HFF-Myc (cell line): ENCODE results near the gene SORL1.

Experiments used
- DNase-seq: peaks from one replicate; pipeline ENCODE4 v3.0.0-alpha.2; 2011; ENCODE audit warnings: low read depth; ENCODE audit errors: extremely low read depth
- H3K4me3 ChIP-seq: replicated peaks from 2 replicates; pipeline ENCODE4 v1.5.1; 2011; ENCODE audit warnings: low read depth, mild to moderate bottlenecking, control low read depth, low read length
- CTCF ChIP-seq: IDR thresholded peaks from 2 replicates; pipeline ENCODE4 v1.5.1; 2012; ENCODE audit warnings: mild to moderate bottlenecking, low read depth, low read length, control low read depth; ENCODE audit errors: missing control alignments

SORL1 gene

GRCh38 chr11:121538054-121538453 is 85.9 kb downstream of the SORL1 start:
- no peak for DNase-seq
- TF ChIP-seq CTCF, result no peak
- H3K4me3 ChIP-seq, result no peak overlapping the region

DNA sequence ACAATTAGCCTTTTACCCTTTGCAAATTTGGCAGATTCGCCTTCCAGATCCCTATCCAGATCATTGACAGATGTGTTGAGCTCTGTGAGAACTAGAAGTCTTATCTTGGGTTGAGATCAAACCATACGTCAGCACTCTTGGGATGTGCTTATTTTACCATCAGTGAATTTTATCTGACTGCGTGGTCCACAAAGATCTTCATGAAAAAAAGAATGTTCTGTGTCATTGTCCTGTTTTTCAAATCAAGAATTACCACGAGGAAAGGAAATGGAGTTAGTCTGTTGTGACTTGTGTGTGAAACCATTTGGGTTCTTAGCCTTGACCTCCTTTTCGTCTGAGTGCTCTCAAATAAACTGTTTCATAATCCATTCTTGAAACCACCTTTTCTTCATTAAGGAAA is 86.9 kb downstream of the SORL1 start:
- no peak for TF ChIP-seq CTCF
- H3K4me3 ChIP-seq, result no peak overlapping the region
- DNase-seq, result no peak

DNA sequence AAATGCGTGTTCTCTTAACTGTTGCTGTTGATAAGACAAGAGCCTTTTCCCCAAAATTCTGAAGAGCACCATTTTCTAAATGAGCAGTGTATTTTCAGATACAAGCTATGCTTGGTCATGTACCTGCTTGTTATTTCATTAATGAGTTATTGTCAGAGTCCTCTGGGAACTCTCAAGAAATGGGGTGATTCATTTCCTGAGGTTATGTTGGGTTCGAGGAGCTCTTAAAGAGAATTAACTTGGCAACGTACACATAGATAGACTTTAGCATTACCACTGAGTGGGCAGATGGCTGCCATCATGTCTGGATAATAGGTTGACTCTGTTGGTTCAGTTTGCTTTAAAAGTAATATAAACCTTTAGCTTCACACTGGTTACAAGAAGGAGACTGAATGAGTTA is 88.5 kb downstream of the SORL1 start:
- no peak for DNase-seq
- TF ChIP-seq CTCF, result no peak
- no peak overlapping the region for H3K4me3 ChIP-seq

GRCh38 chr11:121543836-121544380 is 91.8 kb downstream of the SORL1 start:
- no peak for DNase-seq
- no peak overlapping the region for H3K4me3 ChIP-seq
- TF ChIP-seq CTCF, result no peak

DNA sequence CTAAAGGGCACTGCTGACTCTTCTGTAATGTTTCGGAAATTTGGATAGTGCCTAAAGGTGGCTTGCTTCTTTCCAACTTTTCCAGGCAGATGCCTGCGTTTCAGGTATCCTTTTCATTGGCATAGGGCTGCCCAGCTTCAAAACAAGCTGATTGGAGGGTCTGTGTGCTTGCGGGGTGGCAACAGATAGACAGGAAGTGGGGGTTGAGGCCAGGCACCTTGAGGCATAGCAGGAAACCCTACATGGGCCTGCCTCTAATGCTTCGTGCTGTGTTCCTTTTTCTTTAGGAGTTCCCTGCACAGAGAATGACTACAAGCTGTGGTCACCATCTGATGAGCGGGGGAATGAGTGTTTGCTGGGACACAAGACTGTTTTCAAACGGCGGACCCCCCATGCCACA is 92.8 kb downstream of the SORL1 start:
- H3K4me3 ChIP-seq, result no peak overlapping the region
- no peak for DNase-seq
- TF ChIP-seq CTCF, result no peak

- DNase-seq, result no peak
- TF ChIP-seq CTCF, result no peak
- H3K4me3 ChIP-seq, result no peak overlapping the region
These were observed 95.5 kb downstream of the SORL1 start for GRCh38 chr11:121547574-121547973.
